CMK (cell line): Measurements from ENCODE around the gene TFAM.
"Not testable (repeated sequence)": the region's sequence is repeated elsewhere in the genome, so short reads cannot be mapped to it uniquely, and the experiment has no call there.

Experiments used
- DNase-seq: peaks from one replicate; pipeline ENCODE4 v3.0.0-alpha.2; 2010; ENCODE audit warnings: low read depth

Gene TFAM

GRCh38 chr10:58372607-58373441, 12.4 kb upstream of the TFAM start:
- no peak for DNase-seq

GRCh38 chr10:58373442-58373827, 11.8 kb upstream of the TFAM start:
- no peak for DNase-seq

GRCh38 chr10:58382489-58382995, 2.7 kb upstream of the TFAM start:
- DNase-seq: no peak

GRCh38 chr10:58384095-58384494, 1.1 kb upstream of the TFAM start:
- DNase-seq: no peak

DNA sequence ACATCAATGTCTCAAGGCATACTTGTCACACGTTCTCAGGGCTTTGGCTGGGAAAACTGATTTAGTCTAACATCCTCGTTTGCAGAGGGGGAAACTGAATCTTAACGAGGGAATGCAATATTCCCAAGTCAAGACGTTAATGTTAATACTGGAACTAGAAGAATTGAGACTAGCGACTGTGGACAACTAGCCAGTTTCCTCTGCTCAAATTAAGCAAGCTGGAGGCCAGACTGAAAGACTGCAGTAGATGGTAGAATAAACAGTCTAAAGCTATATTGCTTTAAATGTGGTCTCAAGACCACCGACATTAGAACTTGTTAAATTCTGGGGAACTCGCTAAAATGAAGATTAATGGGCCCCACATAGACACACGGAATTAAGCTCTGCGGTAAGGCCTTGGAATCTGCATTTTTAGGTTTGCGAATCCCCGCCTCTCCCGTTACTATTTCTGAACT, 639 bp upstream of the TFAM start:
- DNase-seq: peak; percentile 35

- peak; percentile 14 for DNase-seq
Measured at GRCh38 chr10:58385784-58386112, 538 bp downstream of the TFAM start.

GRCh38 chr10:58389024-58389423, 3.8 kb downstream of the TFAM start:
- DNase-seq: no peak

DNA sequence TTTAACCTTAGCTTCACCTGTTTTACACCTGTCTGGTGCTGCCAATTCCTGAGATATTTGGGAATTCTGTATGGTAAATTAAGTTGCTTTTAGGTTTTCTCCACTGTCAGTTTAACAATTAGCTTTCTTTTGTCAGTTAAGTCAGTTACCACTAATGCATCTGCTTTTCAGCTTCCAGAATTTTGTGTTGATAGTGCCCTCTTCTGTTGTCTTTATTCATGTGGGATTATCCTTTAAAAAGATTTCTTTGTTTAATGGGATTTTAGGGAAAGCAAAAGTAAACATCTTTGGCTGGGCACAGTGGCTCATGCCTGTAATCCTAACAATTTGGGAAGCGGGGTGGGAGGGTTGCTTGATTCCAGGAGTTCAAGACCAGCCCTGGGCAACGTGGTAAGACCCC, 8.1 kb downstream of the TFAM start:
- DNase-seq: no peak

DNA sequence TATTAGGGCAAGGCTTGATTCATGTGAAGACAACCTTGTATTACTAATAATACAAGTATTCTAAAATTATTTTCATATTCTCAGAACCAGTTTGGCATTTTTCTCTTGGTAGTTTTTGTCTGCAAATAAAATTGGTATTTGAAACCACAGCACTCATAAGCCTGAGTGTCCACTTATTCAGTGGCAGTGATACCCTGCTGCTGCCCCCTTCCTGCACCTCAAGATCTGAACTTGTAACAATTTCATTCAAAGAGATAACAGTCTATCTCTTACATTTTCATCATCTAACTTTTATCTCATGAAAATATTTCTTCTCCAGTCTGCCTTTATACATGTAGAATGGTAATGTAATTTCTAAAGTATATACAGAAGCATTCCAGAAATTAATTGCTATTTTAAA, 9.3 kb downstream of the TFAM start:
- no peak for DNase-seq

GRCh38 chr10:58396057-58396456, 10.8 kb downstream of the TFAM start:
- DNase-seq: no peak

DNA sequence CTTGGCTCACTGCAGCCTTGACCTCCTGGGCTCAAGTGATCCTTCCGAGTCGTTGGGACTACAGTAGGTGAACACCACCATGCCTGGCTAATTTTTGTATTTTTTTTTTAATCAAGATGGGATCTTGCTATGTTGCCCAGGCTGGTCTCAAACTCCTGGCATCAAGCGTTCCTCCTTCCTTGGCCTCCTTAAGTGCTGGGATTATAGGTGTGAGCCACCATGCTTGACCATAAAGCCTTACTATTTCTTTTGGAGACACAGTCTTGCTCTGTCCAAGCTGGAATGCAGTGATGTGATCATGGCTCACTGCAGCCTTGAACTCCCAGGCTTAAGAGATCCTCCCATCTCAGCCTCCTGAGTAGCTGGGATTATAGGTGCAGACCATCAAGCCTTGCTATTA, 12.6 kb downstream of the TFAM start:
- no peak for DNase-seq

DNA sequence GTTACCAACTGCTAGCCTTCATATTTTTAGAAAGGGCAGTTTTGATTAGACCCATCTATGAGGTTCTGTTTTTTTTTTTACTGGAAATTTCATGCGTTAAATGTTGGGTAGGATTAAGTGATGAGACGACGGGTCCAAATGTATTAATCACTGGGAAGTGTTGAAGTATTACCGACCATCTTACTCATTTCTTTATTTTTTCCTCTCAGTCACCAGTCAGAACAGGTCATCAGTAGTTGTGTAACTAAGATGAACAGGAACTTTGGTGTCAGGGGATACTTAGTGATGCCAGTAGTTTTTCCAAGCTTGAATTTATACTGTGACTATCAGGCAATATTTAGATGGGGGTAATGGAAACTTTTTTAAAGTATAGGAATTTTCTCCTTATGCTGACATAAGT, 14.2 kb downstream of the TFAM start:
- DNase-seq: no peak

- DNase-seq: no peak
Measured at GRCh38 chr10:58400609-58401008, 15.4 kb downstream of the TFAM start.

DNA sequence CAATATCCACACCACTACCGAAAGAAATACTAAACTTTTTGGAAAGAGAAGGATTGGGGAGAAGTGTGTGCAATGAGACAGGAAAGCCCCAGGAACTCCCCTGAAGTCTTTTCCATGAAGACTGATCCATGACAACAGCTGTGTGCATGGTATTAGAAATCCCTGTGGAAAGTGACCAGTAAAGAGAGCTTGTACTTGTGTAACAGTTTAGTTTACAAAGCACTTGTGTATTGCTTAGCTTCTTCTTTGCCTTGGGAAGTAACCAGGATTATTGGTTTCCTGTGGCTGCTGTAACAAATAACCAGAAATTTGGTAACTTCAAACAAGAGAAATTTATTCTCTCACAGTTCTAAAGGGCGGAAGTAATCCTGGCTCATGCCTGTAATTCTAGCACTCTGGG, 18.8 kb downstream of the TFAM start:
- no peak for DNase-seq

DNA sequence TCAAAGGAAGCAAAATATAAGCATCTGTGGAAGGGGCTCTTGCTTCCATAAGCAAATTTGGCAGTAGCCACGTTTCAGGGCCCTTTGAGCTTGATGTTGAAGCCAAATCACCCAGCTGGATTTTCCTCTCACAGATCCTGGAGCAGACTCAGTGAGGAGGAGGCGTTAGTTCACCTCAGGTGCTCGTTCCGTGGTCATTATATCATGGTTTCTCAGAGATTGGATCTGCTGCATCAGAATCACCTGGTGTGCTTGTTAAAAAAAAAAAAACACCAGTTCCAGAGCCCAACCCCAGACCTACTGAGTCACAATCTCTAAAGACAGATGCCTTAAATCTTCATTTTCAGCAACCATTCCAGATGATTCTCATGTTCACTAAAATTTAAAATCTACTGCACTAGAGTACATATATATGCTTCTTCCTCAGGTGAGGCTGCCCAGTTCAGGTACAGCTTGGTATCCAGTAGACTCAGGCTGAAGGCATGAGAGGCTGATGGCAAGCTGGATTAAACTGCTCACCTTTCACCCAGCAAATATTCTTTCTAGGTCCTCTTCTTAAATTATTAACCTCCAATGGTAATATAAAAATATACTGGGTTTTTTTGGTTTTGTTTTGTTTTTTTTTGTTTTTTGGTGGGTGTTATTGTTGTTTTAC, 24.9 kb downstream of the TFAM start:
- no peak for DNase-seq

GRCh38 chr10:58412502-58412961, 27.3 kb downstream of the TFAM start:
- DNase-seq: no peak

GRCh38 chr10:58414270-58415041, 29.2 kb downstream of the TFAM start:
- no peak for DNase-seq

- no peak for DNase-seq
Measured at GRCh38 chr10:58415757-58416156, 30.5 kb downstream of the TFAM start.

- DNase-seq: not testable (repeated sequence)
Measured at GRCh38 chr10:58417902-58418301, 32.7 kb downstream of the TFAM start.

GRCh38 chr10:58424176-58424575, 39.0 kb downstream of the TFAM start:
- DNase-seq: no peak

DNA sequence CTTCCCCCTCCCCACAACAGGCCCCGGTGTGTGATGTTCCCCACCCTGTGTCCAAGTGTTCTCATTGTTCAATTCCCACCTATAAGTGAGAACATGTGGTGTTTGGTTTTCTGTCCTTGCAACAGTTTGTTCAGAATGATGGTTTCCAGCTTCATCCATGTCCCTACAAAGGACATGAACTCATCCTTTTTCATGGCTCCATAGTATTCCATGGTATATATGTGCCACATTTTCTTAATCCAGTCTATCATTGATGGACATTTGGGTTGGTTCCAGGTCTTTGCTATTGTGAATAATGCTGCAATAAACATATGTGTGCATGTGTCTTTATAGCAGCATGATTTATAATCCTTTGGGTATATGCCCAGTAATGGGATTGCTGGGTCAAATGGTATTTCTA, 43.2 kb downstream of the TFAM start:
- DNase-seq: not testable (repeated sequence)

DNA sequence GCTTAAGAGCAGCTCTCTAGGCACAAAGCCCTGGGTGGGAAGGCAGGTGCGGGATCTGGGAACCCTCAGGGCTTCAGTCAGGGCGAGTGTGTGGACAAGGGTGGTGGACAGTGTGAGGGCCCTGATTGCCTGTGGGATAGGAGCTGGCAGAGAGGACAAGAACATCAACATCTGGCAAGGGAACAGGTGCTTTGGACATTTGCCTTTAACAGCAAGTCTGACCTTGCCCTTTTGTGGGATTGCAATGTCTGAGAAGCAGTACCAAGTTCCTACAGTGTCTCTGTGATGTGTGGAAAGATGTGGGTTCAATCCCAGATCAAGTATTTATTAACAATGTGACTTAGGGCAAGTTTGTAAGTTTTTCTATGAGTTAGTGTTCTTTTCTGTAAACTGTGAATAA, 46.7 kb downstream of the TFAM start:
- no peak for DNase-seq

GRCh38 chr10:58433066-58433465, 47.9 kb downstream of the TFAM start:
- no peak for DNase-seq
